ENCODE results near the gene CNPPD1. TPM values are rescaled to one million over a fixed set of nuclear protein-coding genes. Genes with fewer than 3 reads are reported as not detected.

CNPPD1 gene
- total and polyA plus RNA-seq, 4 donors = 27.5 to 66.9 (median 48.6) TPM

GRCh38 chr2:219128396-219128795, 48.3 kb downstream of the CNPPD1 start:
- TF ChIP-seq, protein P1, sequence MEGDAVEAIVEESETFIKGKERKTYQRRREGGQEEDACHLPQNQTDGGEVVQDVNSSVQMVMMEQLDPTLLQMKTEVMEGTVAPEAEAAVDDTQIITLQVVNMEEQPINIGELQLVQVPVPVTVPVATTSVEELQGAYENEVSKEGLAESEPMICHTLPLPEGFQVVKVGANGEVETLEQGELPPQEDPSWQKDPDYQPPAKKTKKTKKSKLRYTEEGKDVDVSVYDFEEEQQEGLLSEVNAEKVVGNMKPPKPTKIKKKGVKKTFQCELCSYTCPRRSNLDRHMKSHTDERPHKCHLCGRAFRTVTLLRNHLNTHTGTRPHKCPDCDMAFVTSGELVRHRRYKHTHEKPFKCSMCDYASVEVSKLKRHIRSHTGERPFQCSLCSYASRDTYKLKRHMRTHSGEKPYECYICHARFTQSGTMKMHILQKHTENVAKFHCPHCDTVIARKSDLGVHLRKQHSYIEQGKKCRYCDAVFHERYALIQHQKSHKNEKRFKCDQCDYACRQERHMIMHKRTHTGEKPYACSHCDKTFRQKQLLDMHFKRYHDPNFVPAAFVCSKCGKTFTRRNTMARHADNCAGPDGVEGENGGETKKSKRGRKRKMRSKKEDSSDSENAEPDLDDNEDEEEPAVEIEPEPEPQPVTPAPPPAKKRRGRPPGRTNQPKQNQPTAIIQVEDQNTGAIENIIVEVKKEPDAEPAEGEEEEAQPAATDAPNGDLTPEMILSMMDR (IDR thresholded peaks at IDR 0.05; ENCODE audit: control extremely low read depth, extremely low read depth) = no peak
- no peak for ATAC-seq (ENCODE audit: insufficient read depth, low FRiP score)
- H3K9ac ChIP-seq (ENCODE audit: insufficient read depth in 1 of 2, low read length in 2 of 2) = no peak overlapping the region

GRCh38 chr2:219127037-219127635, 49.6 kb downstream of the CNPPD1 start:
- Histone ChIP-seq H3K9ac (ENCODE audit: insufficient read depth in 1 of 2, low read length in 2 of 2) (no peak overlapping the region), H3K27ac (ENCODE audit: low read depth in 1 of 2, low read length in 1 of 2) (no peak overlapping the region), H3K27me3 (ENCODE audit: control insufficient read depth in 3 of 3, insufficient read depth in 3 of 3, low read length in 2 of 3) (no peaks in the 10 kb centered on the region), H3K36me3 (ENCODE audit: control insufficient read depth in 4 of 4, insufficient read depth in 4 of 4, low read length in 4 of 4) (peaks cover 0 to 2% (median 0%) of the 10 kb centered on the region in 4 donors), H3K9me3 (ENCODE audit: control insufficient read depth in 4 of 4, insufficient read depth in 3 of 4, low read length in 3 of 4) (no peaks in the 10 kb centered on the region), H3K4me1 (ENCODE audit: control insufficient read depth in 5 of 5, insufficient read depth in 5 of 5, low read length in 5 of 5) (peaks cover 0 to 23% (median 13%) of the 10 kb centered on the region in 5 donors), H3K4me3 (no peak overlapping the region)
- DNase-seq (no peak), ATAC-seq (ENCODE audit: insufficient read depth, low FRiP score) (no peak)
- 69 to 82% methylated on average over 2 of the region's 2 CpGs for WGBS, 2 donors
- TF ChIP-seq, protein P1 (IDR thresholded peaks at IDR 0.05; ENCODE audit: control extremely low read depth, extremely low read depth) = no peak

More at GRCh38 chr2:219128396-219128795, 48.3 kb downstream of the CNPPD1 start:
- no peaks in the 10 kb centered on the region for H3K9me3 ChIP-seq (ENCODE audit: control insufficient read depth in 4 of 4, insufficient read depth in 3 of 4, low read length in 3 of 4)
- no peak for DNase-seq
- H3K27ac ChIP-seq (ENCODE audit: low read depth in 1 of 2, low read length in 1 of 2) = no peak overlapping the region
- 32 to 54% methylated on average over 7 of the region's 7 CpGs for WGBS, 2 donors
- H3K36me3 ChIP-seq (ENCODE audit: control insufficient read depth in 4 of 4, insufficient read depth in 4 of 4, low read length in 4 of 4) = peaks cover 0 to 2% (median 0%) of the 10 kb centered on the region in 4 donors
- H3K4me3 ChIP-seq = no peak overlapping the region
- no peaks in the 10 kb centered on the region for H3K27me3 ChIP-seq (ENCODE audit: control insufficient read depth in 3 of 3, insufficient read depth in 3 of 3, low read length in 2 of 3)
- peaks cover 0 to 19% (median 13%) of the 10 kb centered on the region in 5 donors for H3K4me1 ChIP-seq (ENCODE audit: control insufficient read depth in 5 of 5, insufficient read depth in 5 of 5, low read length in 5 of 5)

GRCh38 chr2:219126555-219126954, 50.2 kb downstream of the CNPPD1 start:
- Histone ChIP-seq H3K36me3 (ENCODE audit: control insufficient read depth in 4 of 4, insufficient read depth in 4 of 4, low read length in 4 of 4) (peaks cover 0 to 2% (median 0%) of the 10 kb centered on the region in 4 donors), H3K4me3 (no peak overlapping the region), H3K4me1 (ENCODE audit: control insufficient read depth in 5 of 5, insufficient read depth in 5 of 5, low read length in 5 of 5) (peaks cover 0 to 23% (median 13%) of the 10 kb centered on the region in 5 donors), H3K27ac (ENCODE audit: low read depth in 1 of 2, low read length in 1 of 2) (no peak overlapping the region), H3K27me3 (ENCODE audit: control insufficient read depth in 3 of 3, insufficient read depth in 3 of 3, low read length in 2 of 3) (no peaks in the 10 kb centered on the region), H3K9me3 (ENCODE audit: control insufficient read depth in 4 of 4, insufficient read depth in 3 of 4, low read length in 3 of 4) (no peaks in the 10 kb centered on the region), H3K9ac (ENCODE audit: insufficient read depth in 1 of 2, low read length in 2 of 2) (no peak overlapping the region)
- TF ChIP-seq, protein P1 (IDR thresholded peaks at IDR 0.05; ENCODE audit: control extremely low read depth, extremely low read depth) = no peak
- 46 to 71% methylated on average over 3 of the region's 3 CpGs for WGBS, 2 donors
- ATAC-seq (ENCODE audit: insufficient read depth, low FRiP score) = no peak
- no peak for DNase-seq
